ENCODE results near the gene ACOT8. TPM values are rescaled to one million over a fixed set of nuclear protein-coding genes. Genes with fewer than 3 reads are reported as not detected.

The ACOT8 gene
- total and polyA plus RNA-seq, 2 donors (not counting 3 experiments of a cell fraction or from before 2014, with no cell fraction given), result 15.5 to 50.9 TPM

- Histone ChIP-seq H3K27ac (ENCODE audit: insufficient read depth, low read depth, low read length) (peak overlapping the region; percentile 41), H3K9me3 (replicated peaks; ENCODE audit: control insufficient read depth, insufficient read depth, low read length) (no peaks in the 10 kb centered on the region), H3K4me3 (replicated peaks in 1 of 3; ENCODE audit: insufficient read depth in 1 of 3, low read depth in 1 of 3, low read length in 3 of 3) (peak overlapping the region; percentile 59 to 96 (median 90)), H3K9me1 (replicated peaks; ENCODE audit: control insufficient read depth, extremely low read depth, insufficient read depth, low read length) (no peaks in the 10 kb centered on the region), H3K36me3 (ENCODE audit: control insufficient read depth in 2 of 2, extremely low read depth in 1 of 2, insufficient read depth in 2 of 2, low read length in 2 of 2) (peaks cover 3 to 10% of the 10 kb centered on the region in 2 experiments), H3K27me3 (ENCODE audit: control insufficient read depth in 2 of 2, insufficient read depth in 2 of 2, low read length in 2 of 2) (no peaks in the 10 kb centered on the region), H3K4me2 (ENCODE audit: insufficient read depth, low read length) (peak overlapping the region; percentile 91), H3K4me1 (ENCODE audit: control insufficient read depth, extremely low read depth, insufficient read depth, low read length) (peaks cover 17% of the 10 kb centered on the region), H2AFZ (ENCODE audit: low read depth, low read length) (peak overlapping the region; percentile 76), H3K79me2 (ENCODE audit: control insufficient read depth, insufficient read depth, low read length) (peaks cover 25% of the 10 kb centered on the region), H3K9ac (replicated peaks; ENCODE audit: extremely low read depth, insufficient read depth, low read length) (peak overlapping the region; percentile 78), H4K20me1 (replicated peaks; ENCODE audit: control insufficient read depth, extremely low read depth, insufficient read depth, low read length) (no peaks in the 10 kb centered on the region)
- dilution Hi-C loops (cut with MboI; ENCODE audit: extremely low pct_ligation_motif_present, low sequenced_read_pairs), result no loop called here
- FAIRE-seq (no peak), DNase-seq (ENCODE audit: low read depth, low spot score) (no peak)
- intact Hi-C loops (cut with micrococcal nuclease), result loop anchor here (10.0 kb wide), 2 partner anchors 271 to 551 kb away; partner anchors contain the start of gene NCOA5
- TF ChIP-seq, protein P1, sequence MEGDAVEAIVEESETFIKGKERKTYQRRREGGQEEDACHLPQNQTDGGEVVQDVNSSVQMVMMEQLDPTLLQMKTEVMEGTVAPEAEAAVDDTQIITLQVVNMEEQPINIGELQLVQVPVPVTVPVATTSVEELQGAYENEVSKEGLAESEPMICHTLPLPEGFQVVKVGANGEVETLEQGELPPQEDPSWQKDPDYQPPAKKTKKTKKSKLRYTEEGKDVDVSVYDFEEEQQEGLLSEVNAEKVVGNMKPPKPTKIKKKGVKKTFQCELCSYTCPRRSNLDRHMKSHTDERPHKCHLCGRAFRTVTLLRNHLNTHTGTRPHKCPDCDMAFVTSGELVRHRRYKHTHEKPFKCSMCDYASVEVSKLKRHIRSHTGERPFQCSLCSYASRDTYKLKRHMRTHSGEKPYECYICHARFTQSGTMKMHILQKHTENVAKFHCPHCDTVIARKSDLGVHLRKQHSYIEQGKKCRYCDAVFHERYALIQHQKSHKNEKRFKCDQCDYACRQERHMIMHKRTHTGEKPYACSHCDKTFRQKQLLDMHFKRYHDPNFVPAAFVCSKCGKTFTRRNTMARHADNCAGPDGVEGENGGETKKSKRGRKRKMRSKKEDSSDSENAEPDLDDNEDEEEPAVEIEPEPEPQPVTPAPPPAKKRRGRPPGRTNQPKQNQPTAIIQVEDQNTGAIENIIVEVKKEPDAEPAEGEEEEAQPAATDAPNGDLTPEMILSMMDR (IDR thresholded peaks at IDR 0.05; ENCODE audit: extremely low read depth in 1 of 2, insufficient read depth in 1 of 2, low read depth in 1 of 2, low read length in 2 of 2), result no peak
- TF ChIP-seq POLR2A (IDR thresholded peaks at IDR 0.05; ENCODE audit: low read depth, low read length) (no peak), FOS (IDR thresholded peaks at IDR 0.05; ENCODE audit: borderline replicate concordance, insufficient read depth, low read length) (no peak), MYC (IDR thresholded peaks at IDR 0.05; ENCODE audit: low read depth, low read length) (no peak), MAX (IDR thresholded peaks at IDR 0.05; ENCODE audit: insufficient read depth, insufficient read length) (no peak), JUN (IDR thresholded peaks at IDR 0.05; ENCODE audit: borderline replicate concordance, insufficient read depth, insufficient read length, low read depth) (no peak), GATA2 (IDR thresholded peaks at IDR 0.05; ENCODE audit: insufficient read depth, insufficient read length, low read depth, low read length) (no peak), POLR2AphosphoS5 (IDR thresholded peaks at IDR 0.05; ENCODE audit: insufficient read depth, low read depth, low read length) (no peak), EZH2 (IDR thresholded peaks at IDR 0.05; ENCODE audit: borderline replicate concordance, low read depth, low read length, severe bottlenecking) (no peak)
- POLR2A ChIA-PET, result no interaction called here
- CTCF ChIA-PET, result interaction anchor here (1.0 to 2.9 kb wide), 5 partner anchors 8 to 156 kb away, joined by 3 to 12 read pairs (median 5); no protein-coding TSS in a partner anchor
- no TSS peak for BruUV-seq (replicated peaks)
These were observed 43.7 kb downstream of the ACOT8 start for GRCh38 chr20:45813489-45813888.
